Measurements from ENCODE around the gene ZNF432.

DNA sequence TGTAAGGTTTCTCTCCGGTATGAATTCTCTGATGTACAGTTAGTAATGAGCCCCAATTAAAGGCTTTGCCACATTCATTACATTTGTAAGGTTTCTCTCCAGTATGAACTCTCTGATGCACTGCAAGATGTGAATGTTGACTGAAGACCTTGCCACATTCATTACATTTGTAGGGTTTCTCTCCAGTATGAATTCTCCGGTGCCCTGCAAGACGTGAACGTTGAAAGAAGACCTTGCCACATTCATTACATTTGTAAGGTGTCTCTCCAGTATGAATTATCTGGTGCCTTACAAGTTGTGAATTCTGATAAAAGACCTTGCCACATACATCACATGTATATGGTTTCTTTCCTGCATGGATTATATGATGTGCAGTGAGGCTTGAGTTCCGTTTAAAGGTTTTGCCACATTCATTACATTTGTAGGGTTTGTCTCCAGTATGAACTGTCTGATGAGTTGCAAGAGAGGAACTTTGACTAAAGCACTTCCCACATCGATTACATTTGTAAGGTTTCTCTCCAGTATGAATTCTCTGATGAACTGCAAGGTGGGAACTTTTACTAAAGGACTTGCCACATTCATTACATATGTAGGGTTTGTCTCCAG lies 17.7 kb upstream of the ZNF432 start:
- TF ChIP-seq, protein P1, sequence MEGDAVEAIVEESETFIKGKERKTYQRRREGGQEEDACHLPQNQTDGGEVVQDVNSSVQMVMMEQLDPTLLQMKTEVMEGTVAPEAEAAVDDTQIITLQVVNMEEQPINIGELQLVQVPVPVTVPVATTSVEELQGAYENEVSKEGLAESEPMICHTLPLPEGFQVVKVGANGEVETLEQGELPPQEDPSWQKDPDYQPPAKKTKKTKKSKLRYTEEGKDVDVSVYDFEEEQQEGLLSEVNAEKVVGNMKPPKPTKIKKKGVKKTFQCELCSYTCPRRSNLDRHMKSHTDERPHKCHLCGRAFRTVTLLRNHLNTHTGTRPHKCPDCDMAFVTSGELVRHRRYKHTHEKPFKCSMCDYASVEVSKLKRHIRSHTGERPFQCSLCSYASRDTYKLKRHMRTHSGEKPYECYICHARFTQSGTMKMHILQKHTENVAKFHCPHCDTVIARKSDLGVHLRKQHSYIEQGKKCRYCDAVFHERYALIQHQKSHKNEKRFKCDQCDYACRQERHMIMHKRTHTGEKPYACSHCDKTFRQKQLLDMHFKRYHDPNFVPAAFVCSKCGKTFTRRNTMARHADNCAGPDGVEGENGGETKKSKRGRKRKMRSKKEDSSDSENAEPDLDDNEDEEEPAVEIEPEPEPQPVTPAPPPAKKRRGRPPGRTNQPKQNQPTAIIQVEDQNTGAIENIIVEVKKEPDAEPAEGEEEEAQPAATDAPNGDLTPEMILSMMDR (IDR thresholded peaks at IDR 0.05) = no peak
- no peak for TF ChIP-seq POLR2A (IDR thresholded peaks at IDR 0.05)
